PC-3 (cell line): Measurements from ENCODE around the gene SERAC1. TPM values are rescaled to one million over a fixed set of nuclear protein-coding genes. Genes with fewer than 3 reads are reported as not detected.

Source experiments
- ATAC-seq: fragments of 200-7000 bp; cut with Tn5 transposase; 2 replicates; pipeline ENCODE4 v1.9.1; 2020; ENCODE audit warnings: mild to moderate bottlenecking, moderate library complexity
- BruUV-seq: library from RNA; stranded (reverse); fragments of 400-500 nt; replicated peaks from 2 replicates; lab custom pipeline; 2021; lab: Mats Ljungman, UMichigan
- CTCF ChIA-PET: fragments of 300-600 bp; sonication (Branson Sonifier 250); formaldehyde crosslinking; loops from one replicate; lab custom pipeline; 2022; ENCODE audit warnings: antibody characterized with exemption; lab: Charles Lee
- POLR2A ChIA-PET: fragments of 300-600 bp; sonication (Branson Sonifier 250); formaldehyde crosslinking; loops from one replicate; lab custom pipeline; 2022; ENCODE audit warnings: antibody characterized with exemption; ENCODE audit not compliant: unreplicated experiment; lab: Charles Lee
- DNase-seq: peaks from one replicate; pipeline ENCODE4 v3.0.0-alpha.2; 2015
- H2AFZ ChIP-seq: fragments of 300-600 bp; sonication (generic); 2 replicates; pipeline ENCODE4 v1.6.0; 2016; ENCODE audit warnings: antibody characterized with exemption, low read length
- H3F3A ChIP-seq: fragments of 300-600 bp; sonication (generic); one replicate; pipeline ENCODE4 v1.6.0; 2017; ENCODE audit warnings: antibody characterized with exemption, low read length, control low read depth, mild to moderate bottlenecking; ENCODE audit not compliant: unreplicated experiment
- H3K27ac ChIP-seq: fragments of 300-600 bp; sonication (generic); 2 replicates; pipeline ENCODE4 v1.5.1; 2016; ENCODE audit warnings: mild to moderate bottlenecking, low read length
- H3K27me3 ChIP-seq: fragments of 300-600 bp; sonication (generic); 2 replicates; pipeline ENCODE4 v1.6.1; 2016; ENCODE audit warnings: low read length, mixed read lengths
- H3K36me3 ChIP-seq: fragments of 300-600 bp; sonication (generic); 2 replicates; pipeline ENCODE4 v1.6.1; 2016; ENCODE audit warnings: low read depth, mixed run types, low read length, mixed read lengths
- H3K4me1 ChIP-seq: fragments of 300-600 bp; sonication (generic); 2 replicates; pipeline ENCODE4 v1.5.1; 2016; ENCODE audit warnings: low read length; ENCODE audit not compliant: insufficient read depth
- H3K4me2 ChIP-seq: fragments of 300-600 bp; sonication (generic); 2 replicates; pipeline ENCODE4 v1.6.0; 2016; ENCODE audit warnings: low read length
- H3K4me3 ChIP-seq: fragments of 300-600 bp; sonication (generic); 2 replicates; pipeline ENCODE4 v1.5.1; 2016; ENCODE audit warnings: mild to moderate bottlenecking, low read length, mixed read lengths
- H3K79me2 ChIP-seq: fragments of 300-600 bp; sonication (generic); 2 replicates; pipeline ENCODE4 v1.6.1; 2017; ENCODE audit warnings: low read length, mixed read lengths
- H3K9ac ChIP-seq: fragments of 300-600 bp; sonication (generic); 2 replicates; pipeline ENCODE4 v1.6.0; 2016; ENCODE audit warnings: mild to moderate bottlenecking, low read length
- H3K9me2 ChIP-seq: fragments of 300-600 bp; sonication (generic); replicated peaks from 2 replicates; pipeline ENCODE4 v1.6.1; 2016; ENCODE audit warnings: mixed run types, low read length, mixed read lengths
- H3K9me3 ChIP-seq: fragments of 300-600 bp; sonication (generic); 2 replicates; pipeline ENCODE4 v1.6.1; 2016; ENCODE audit warnings: low read length, mixed read lengths
- H4K20me1 ChIP-seq: fragments of 300-600 bp; sonication (generic); 2 replicates; pipeline ENCODE4 v1.6.1; 2016; ENCODE audit warnings: low read length, mixed read lengths
- EZH2 ChIP-seq: fragments of 300-600 bp; sonication (generic); IDR thresholded peaks from one replicate; pipeline ENCODE4 v1.6.1; 2017; ENCODE audit warnings: antibody characterized with exemption, mild to moderate bottlenecking, low read length; ENCODE audit not compliant: unreplicated experiment
- EZH2phosphoT487 ChIP-seq: fragments of 300-600 bp; sonication (generic); IDR thresholded peaks from 2 replicates; pipeline ENCODE4 v1.6.1; 2018; ENCODE audit warnings: mild to moderate bottlenecking, antibody characterized with exemption, low read length, borderline replicate concordance
- intact Hi-C: fragments of 100-400 bp; cut with micrococcal nuclease; formaldehyde crosslinking; loops from 2 replicates; pipeline ENCODE4 v1.9.0; 2023
- total RNA-seq: library from RNA; depleted of rRNA; stranded (reverse); fragments of >200 nt; gene quantifications from 2 replicates; pipeline ENCODE4 v1.2.3, GENCODE V29; 2014
- TF ChIP-seq, protein P1 (sequence below): fragments of 300-600 bp; sonication (generic); conservative IDR thresholded peaks from 2 replicates; pipeline ENCODE4 v1.5.1; 2017; ENCODE audit warnings: antibody characterized with exemption, low read depth, mild to moderate bottlenecking, low read length

SERAC1 gene
- total RNA-seq, 1 experiment from 2014 or later: 3.9 TPM

DNA sequence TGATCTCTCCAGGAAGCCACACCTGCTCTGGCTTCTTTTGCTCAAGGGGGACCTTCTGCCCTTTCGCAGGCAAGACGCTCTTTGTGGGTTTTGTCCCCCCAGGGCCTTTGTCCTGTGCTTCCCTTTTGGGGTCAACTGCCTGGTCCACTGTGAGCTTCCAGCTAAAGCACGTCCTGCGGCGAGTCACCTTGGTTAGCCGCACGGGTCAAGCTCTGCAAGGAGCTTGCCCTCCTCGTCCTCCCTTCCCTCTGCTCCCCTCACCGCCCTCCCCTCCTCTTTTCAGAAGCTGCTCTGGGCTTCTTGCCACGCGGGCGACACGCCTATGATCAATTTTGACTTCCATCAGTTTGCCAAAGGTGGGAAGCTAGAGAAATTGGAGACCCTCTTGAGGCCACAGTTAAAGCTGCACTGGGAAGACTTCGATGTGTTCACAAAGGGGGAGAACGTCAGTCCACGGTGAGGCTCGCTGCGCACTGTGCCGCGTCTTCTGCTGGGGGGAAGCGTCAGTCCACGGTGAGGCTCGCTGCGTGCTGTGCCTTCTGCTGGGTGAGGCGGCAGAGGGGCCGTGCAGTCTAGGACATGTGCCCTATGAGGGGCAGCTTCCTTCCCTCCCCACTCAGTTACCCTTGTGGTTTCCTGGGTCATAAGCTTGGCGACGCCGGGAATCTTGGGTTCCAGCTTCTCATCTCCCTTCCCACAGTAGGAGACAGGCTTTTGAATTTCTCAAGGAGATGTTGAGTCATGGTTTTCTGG, 106.2 kb downstream of the SERAC1 start:
- no peaks in the 10 kb centered on the region for H3K27me3 ChIP-seq
- no peak overlapping the region for H3K27ac ChIP-seq
- H3K9me2 ChIP-seq: no peaks in the 10 kb centered on the region
- no peak overlapping the region for H3K9ac ChIP-seq
- H3K79me2 ChIP-seq: 0 out of 2 replicates have a peak, but pooled peaks cover 6% of the 10 kb centered on the region
- 0 out of 2 replicates have a peak, but pooled peaks cover 4% of the 10 kb centered on the region for H3K36me3 ChIP-seq
- H3F3A ChIP-seq: no peaks in the 10 kb centered on the region
- BruUV-seq: no TSS peak
- no peaks in the 10 kb centered on the region for H3K9me3 ChIP-seq
- no peak overlapping the region for H3K4me2 ChIP-seq
- no peak overlapping the region for H3K4me3 ChIP-seq
- CTCF ChIA-PET: no interaction called here
- ATAC-seq (no peak), DNase-seq (no peak)
- no peaks in the 10 kb centered on the region for H4K20me1 ChIP-seq
- TF ChIP-seq, protein P1, sequence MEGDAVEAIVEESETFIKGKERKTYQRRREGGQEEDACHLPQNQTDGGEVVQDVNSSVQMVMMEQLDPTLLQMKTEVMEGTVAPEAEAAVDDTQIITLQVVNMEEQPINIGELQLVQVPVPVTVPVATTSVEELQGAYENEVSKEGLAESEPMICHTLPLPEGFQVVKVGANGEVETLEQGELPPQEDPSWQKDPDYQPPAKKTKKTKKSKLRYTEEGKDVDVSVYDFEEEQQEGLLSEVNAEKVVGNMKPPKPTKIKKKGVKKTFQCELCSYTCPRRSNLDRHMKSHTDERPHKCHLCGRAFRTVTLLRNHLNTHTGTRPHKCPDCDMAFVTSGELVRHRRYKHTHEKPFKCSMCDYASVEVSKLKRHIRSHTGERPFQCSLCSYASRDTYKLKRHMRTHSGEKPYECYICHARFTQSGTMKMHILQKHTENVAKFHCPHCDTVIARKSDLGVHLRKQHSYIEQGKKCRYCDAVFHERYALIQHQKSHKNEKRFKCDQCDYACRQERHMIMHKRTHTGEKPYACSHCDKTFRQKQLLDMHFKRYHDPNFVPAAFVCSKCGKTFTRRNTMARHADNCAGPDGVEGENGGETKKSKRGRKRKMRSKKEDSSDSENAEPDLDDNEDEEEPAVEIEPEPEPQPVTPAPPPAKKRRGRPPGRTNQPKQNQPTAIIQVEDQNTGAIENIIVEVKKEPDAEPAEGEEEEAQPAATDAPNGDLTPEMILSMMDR: no peak
- TF ChIP-seq EZH2 (no peak), EZH2phosphoT487 (no peak)
- intact Hi-C loops: no loop called here
- H2AFZ ChIP-seq: no peak overlapping the region
- H3K4me1 ChIP-seq: peaks cover 40% of the 10 kb centered on the region
- POLR2A ChIA-PET: no interaction called here

DNA sequence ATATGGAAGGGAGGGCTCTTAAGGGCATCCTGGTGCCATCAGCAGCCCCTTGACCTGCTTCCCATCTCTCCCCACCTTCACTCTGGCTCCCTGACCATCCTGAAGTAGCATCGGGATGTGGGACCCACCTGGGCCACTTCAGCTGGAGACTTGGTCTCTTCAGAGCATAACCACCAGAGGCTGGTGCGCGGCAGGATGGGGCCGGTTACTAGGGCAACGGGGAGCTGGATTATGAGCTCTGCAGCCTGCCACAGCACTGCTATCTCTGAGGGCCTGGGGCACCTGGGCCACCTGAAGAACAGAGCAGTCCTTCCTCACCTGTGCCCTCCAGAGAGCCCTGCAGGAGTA, 106.7 kb downstream of the SERAC1 start:
- ATAC-seq (no peak), DNase-seq (no peak)
- TF ChIP-seq EZH2: no peak
- TF ChIP-seq, protein P1: no peak
- no peak for TF ChIP-seq EZH2phosphoT487
- H3K27ac ChIP-seq: peak overlapping the region; percentile 93
- no peaks in the 10 kb centered on the region for H3K27me3 ChIP-seq
- H3K9me2 ChIP-seq: no peaks in the 10 kb centered on the region
- H3K9ac ChIP-seq: no peak overlapping the region
- H2AFZ ChIP-seq: no peak overlapping the region
- CTCF ChIA-PET: no interaction called here
- peaks cover 43% of the 10 kb centered on the region for H3K4me1 ChIP-seq
- intact Hi-C loops: no loop called here
- H3K4me3 ChIP-seq: no peak overlapping the region
- no peaks in the 10 kb centered on the region for H4K20me1 ChIP-seq
- H3F3A ChIP-seq: no peaks in the 10 kb centered on the region
- peaks cover 10% of the 10 kb centered on the region; the same call in 1 of the 2 replicates for H3K79me2 ChIP-seq
- no TSS peak for BruUV-seq
- no peaks in the 10 kb centered on the region for H3K9me3 ChIP-seq
- 0 out of 2 replicates have a peak, but pooled peaks cover 3% of the 10 kb centered on the region for H3K36me3 ChIP-seq
- H3K4me2 ChIP-seq: no peak overlapping the region
- POLR2A ChIA-PET: no interaction called here
